Neural progenitor cell (in vitro differentiated cells): ENCODE results near the gene PPP2R2C. TPM values are rescaled to one million over a fixed set of nuclear protein-coding genes. Genes with fewer than 3 reads are reported as not detected.

Source experiments
- DNase-seq: peaks from one replicate; pipeline ENCODE4 v3.0.0-alpha.2; 2016; ENCODE audit warnings: low spot score
- H2AFZ ChIP-seq: fragments of 200-600 bp; sonication (generic); replicated peaks from 2 replicates; pipeline ENCODE4 v1.6.1; 2016; ENCODE audit warnings: antibody characterized with exemption
- H3F3A ChIP-seq: fragments of 200-600 bp; sonication (generic); 2 replicates; pipeline ENCODE4 v1.6.1; 2016; ENCODE audit warnings: antibody characterized with exemption, low read depth
- H3K27ac ChIP-seq: fragments of 200-600 bp; sonication (generic); 2 replicates; pipeline ENCODE4 v1.5.1; 2016; ENCODE audit warnings: mild to moderate bottlenecking
- H3K27me3 ChIP-seq: fragments of 200-600 bp; sonication (generic); 2 replicates; pipeline ENCODE4 v1.6.1; 2016; ENCODE audit warnings: mild to moderate bottlenecking, moderate library complexity
- H3K36me3 ChIP-seq: fragments of 200-600 bp; sonication (generic); 2 replicates; pipeline ENCODE4 v1.5.1; 2016
- H3K4me1 ChIP-seq: fragments of 200-600 bp; sonication (generic); 2 replicates; pipeline ENCODE4 v1.6.1; 2016; ENCODE audit warnings: mixed run types
- H3K4me2 ChIP-seq: fragments of 200-600 bp; sonication (generic); 2 replicates; pipeline ENCODE4 v1.6.1; 2016
- H3K4me3 ChIP-seq: fragments of 200-600 bp; sonication (generic); 2 replicates; pipeline ENCODE4 v1.5.1; 2016
- H3K79me2 ChIP-seq: fragments of 200-600 bp; sonication (generic); 2 replicates; pipeline ENCODE4 v1.6.1; 2016; ENCODE audit warnings: low read depth
- H3K9ac ChIP-seq: fragments of 200-600 bp; sonication (generic); 2 replicates; pipeline ENCODE4 v1.6.1; 2016
- H3K9me3 ChIP-seq: fragments of 200-600 bp; sonication (generic); 2 replicates; pipeline ENCODE4 v1.5.1; 2016; ENCODE audit warnings: low read depth
- H4K20me1 ChIP-seq: fragments of 200-600 bp; sonication (generic); 2 replicates; pipeline ENCODE4 v1.6.1; 2016; ENCODE audit warnings: low read depth
- H3K27ac Mint-ChIP-seq: 3 replicates; pipeline ENCODE4 v1.8.0; 2021; ENCODE audit warnings: mixed read lengths
- H3K27me3 Mint-ChIP-seq: 2 replicates; pipeline ENCODE4 v1.8.0; 2022; ENCODE audit warnings: low read depth, mild to moderate bottlenecking, inconsistent platforms, moderate library complexity, mixed read lengths; ENCODE audit not compliant: insufficient read depth
- H3K36me3 Mint-ChIP-seq: 3 replicates; pipeline ENCODE4 v1.8.0; 2021; ENCODE audit warnings: mixed read lengths
- H3K4me1 Mint-ChIP-seq: 3 replicates; pipeline ENCODE4 v1.8.0; 2021; ENCODE audit warnings: mixed read lengths
- H3K4me3 Mint-ChIP-seq: 3 replicates; pipeline ENCODE4 v1.8.0; 2021; ENCODE audit warnings: mild to moderate bottlenecking, moderate library complexity, mixed read lengths
- H3K9me3 Mint-ChIP-seq: 3 replicates; pipeline ENCODE4 v1.8.0; 2020; ENCODE audit warnings: mixed read lengths
- EZH2 ChIP-seq: fragments of 200-600 bp; sonication (generic); IDR thresholded peaks from 2 replicates; pipeline ENCODE4 v1.6.1; 2017; ENCODE audit warnings: antibody characterized with exemption, mild to moderate bottlenecking, moderate library complexity
- EZH2phosphoT487 ChIP-seq: fragments of 200-600 bp; sonication (generic); IDR thresholded peaks from 2 replicates; pipeline ENCODE4 v1.6.1; 2017; ENCODE audit warnings: antibody characterized with exemption
- total RNA-seq: library from RNA; depleted of rRNA; stranded (reverse); fragments of >200 nt; gene quantifications from 2 replicates; pipeline ENCODE4 v1.2.3, GENCODE V29; 2015; ENCODE audit warnings: low replicate concordance
- TF ChIP-seq, protein P1 (sequence below): fragments of 200-600 bp; sonication (generic); IDR thresholded peaks from 2 replicates; pipeline ENCODE4 v1.5.1; 2017; ENCODE audit warnings: antibody characterized with exemption, mild to moderate bottlenecking

The PPP2R2C gene
- total RNA-seq, 1 donor from 2014 or later, result 3.5 TPM

DNA sequence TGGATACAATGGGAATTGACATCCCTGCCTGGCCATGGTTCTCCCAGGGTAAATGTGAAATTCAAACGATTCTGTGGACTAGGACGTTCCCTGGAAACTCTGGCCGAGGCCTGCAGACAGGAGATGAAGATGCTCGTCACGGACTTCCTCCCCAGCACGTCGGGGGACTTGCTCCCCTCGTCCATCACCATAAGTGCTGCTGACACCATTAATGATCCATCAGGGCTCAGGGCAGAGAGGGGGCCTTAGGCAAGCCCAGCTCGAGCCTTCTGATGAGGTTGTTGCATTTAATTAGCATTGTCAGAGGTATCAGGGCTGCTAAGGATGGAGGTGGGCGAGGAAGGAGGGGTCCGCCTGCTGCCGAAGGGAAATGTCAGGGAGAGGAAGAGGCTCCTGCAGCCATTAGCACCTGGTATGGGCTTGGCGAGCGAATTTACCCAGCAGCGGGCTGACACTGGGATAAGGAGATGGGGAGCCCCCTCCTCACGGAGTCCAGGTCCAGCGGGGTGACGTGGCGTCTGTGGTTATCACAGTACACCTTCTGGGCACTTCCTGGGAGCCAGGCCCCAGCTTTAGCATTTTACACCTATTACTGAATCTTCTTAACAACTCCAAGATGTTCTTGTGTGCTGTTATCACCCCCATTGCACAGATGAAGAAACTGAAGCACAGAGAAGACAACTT is 83.1 kb downstream of the PPP2R2C start:
- no peaks in the 10 kb centered on the region for H3F3A ChIP-seq
- H3K79me2 ChIP-seq, result no peaks in the 10 kb centered on the region
- no peak overlapping the region for H3K27ac Mint-ChIP-seq
- no peaks in the 10 kb centered on the region for H3K27me3 ChIP-seq
- H3K4me1 Mint-ChIP-seq, result peaks cover 8% of the 10 kb centered on the region
- H3K4me2 ChIP-seq, result no peak overlapping the region
- no peaks in the 10 kb centered on the region for H3K9me3 Mint-ChIP-seq
- no peaks in the 10 kb centered on the region for H4K20me1 ChIP-seq
- no peak overlapping the region for H3K4me3 Mint-ChIP-seq
- H2AFZ ChIP-seq, result no peak overlapping the region
- peaks cover 27% of the 10 kb centered on the region for H3K27me3 Mint-ChIP-seq
- no peak overlapping the region for H3K4me3 ChIP-seq
- no peaks in the 10 kb centered on the region for H3K36me3 ChIP-seq
- DNase-seq, result no peak
- no peaks in the 10 kb centered on the region for H3K9me3 ChIP-seq
- TF ChIP-seq EZH2 (no peak), EZH2phosphoT487 (no peak)
- TF ChIP-seq, protein P1, sequence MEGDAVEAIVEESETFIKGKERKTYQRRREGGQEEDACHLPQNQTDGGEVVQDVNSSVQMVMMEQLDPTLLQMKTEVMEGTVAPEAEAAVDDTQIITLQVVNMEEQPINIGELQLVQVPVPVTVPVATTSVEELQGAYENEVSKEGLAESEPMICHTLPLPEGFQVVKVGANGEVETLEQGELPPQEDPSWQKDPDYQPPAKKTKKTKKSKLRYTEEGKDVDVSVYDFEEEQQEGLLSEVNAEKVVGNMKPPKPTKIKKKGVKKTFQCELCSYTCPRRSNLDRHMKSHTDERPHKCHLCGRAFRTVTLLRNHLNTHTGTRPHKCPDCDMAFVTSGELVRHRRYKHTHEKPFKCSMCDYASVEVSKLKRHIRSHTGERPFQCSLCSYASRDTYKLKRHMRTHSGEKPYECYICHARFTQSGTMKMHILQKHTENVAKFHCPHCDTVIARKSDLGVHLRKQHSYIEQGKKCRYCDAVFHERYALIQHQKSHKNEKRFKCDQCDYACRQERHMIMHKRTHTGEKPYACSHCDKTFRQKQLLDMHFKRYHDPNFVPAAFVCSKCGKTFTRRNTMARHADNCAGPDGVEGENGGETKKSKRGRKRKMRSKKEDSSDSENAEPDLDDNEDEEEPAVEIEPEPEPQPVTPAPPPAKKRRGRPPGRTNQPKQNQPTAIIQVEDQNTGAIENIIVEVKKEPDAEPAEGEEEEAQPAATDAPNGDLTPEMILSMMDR, result no peak
- no peaks in the 10 kb centered on the region for H3K36me3 Mint-ChIP-seq
- peaks cover 8% of the 10 kb centered on the region for H3K4me1 ChIP-seq
- H3K9ac ChIP-seq, result no peak overlapping the region
- no peak overlapping the region for H3K27ac ChIP-seq

DNA sequence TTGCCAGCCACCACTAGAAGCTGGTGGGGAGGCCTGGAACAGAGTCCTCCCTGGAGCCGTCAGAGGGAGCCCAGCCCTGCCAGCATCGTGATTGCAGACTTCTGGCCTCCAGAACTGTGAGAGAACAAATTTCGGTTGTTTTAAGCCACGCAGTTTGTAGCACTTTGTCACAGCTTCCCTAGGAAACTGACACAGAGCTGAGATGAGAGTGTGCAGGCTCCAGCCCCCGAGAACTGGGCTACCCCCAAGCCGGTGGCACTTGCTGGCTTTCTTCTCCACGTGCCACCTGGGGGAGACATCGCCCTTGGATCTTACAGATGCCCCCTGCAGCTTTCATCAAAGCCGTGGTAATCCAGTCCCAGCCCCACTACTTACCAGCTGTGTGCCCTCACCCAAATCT is 83.7 kb downstream of the PPP2R2C start:
- Mint-ChIP-seq H3K4me1 (peaks cover 8% of the 10 kb centered on the region), H3K9me3 (no peaks in the 10 kb centered on the region), H3K27me3 (peaks cover 25% of the 10 kb centered on the region), H3K36me3 (no peaks in the 10 kb centered on the region), H3K4me3 (no peak overlapping the region), H3K27ac (no peak overlapping the region)
- H3K4me2 ChIP-seq, result no peak overlapping the region
- H3K27ac ChIP-seq, result no peak overlapping the region
- H4K20me1 ChIP-seq, result no peaks in the 10 kb centered on the region
- H3K79me2 ChIP-seq, result no peaks in the 10 kb centered on the region
- H3K4me1 ChIP-seq, result peaks cover 8% of the 10 kb centered on the region
- no peaks in the 10 kb centered on the region for H3F3A ChIP-seq
- H3K4me3 ChIP-seq, result no peak overlapping the region
- H3K9me3 ChIP-seq, result no peaks in the 10 kb centered on the region
- no peak overlapping the region for H2AFZ ChIP-seq
- TF ChIP-seq, protein P1, result no peak
- TF ChIP-seq EZH2phosphoT487, result no peak
- TF ChIP-seq EZH2, result no peak
- no peaks in the 10 kb centered on the region for H3K27me3 ChIP-seq
- DNase-seq, result no peak
- H3K9ac ChIP-seq, result no peak overlapping the region
- H3K36me3 ChIP-seq, result no peaks in the 10 kb centered on the region

DNA sequence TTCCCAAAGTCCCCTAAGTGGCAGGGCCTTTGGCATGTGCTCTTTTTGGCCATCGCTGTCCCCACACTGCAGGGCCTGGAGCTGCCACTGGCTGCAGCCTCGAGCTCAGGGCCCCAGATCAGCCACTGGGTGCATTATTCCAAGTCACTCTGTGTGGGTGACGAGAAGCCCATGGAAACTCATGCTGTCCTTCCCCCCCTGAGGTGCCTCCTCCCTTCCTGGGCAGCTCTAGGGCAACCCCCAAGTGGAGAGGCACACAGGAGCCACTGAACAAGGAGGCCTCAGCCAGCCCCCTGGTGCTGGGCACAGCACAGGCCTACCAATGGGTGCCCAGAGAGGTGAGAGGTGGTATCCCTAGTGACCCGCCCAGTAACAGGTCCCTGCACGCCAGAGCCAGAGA is 84.5 kb downstream of the PPP2R2C start:
- DNase-seq, result no peak
- no peaks in the 10 kb centered on the region for H3K27me3 ChIP-seq
- H3K4me2 ChIP-seq, result no peak overlapping the region
- no peaks in the 10 kb centered on the region for H3F3A ChIP-seq
- no peaks in the 10 kb centered on the region for H3K79me2 ChIP-seq
- H3K4me3 Mint-ChIP-seq, result no peak overlapping the region
- H3K27ac ChIP-seq, result no peak overlapping the region
- H3K4me1 Mint-ChIP-seq, result peaks cover 7% of the 10 kb centered on the region
- no peak overlapping the region for H3K4me3 ChIP-seq
- H3K27ac Mint-ChIP-seq, result no peak overlapping the region
- H4K20me1 ChIP-seq, result no peaks in the 10 kb centered on the region
- TF ChIP-seq EZH2phosphoT487, result no peak
- TF ChIP-seq, protein P1, result no peak
- TF ChIP-seq EZH2, result no peak
- H3K27me3 Mint-ChIP-seq, result peaks cover 29% of the 10 kb centered on the region
- H3K9me3 ChIP-seq, result no peaks in the 10 kb centered on the region
- H3K36me3 ChIP-seq, result no peaks in the 10 kb centered on the region
- no peaks in the 10 kb centered on the region for H3K9me3 Mint-ChIP-seq
- H3K4me1 ChIP-seq, result peaks cover 8% of the 10 kb centered on the region
- H2AFZ ChIP-seq, result no peak overlapping the region
- no peak overlapping the region for H3K9ac ChIP-seq
- H3K36me3 Mint-ChIP-seq, result no peaks in the 10 kb centered on the region
